Hypothalamus (tissue), 51 donors: ENCODE results near the gene M1AP.
A peak's percentile ranks its signal among the peaks of the same experiment; 100 is the strongest.
"Not testable (repeated sequence)": the region's sequence is repeated elsewhere in the genome, so short reads cannot be mapped to it uniquely, and the experiment has no call there.

ENCODE experiments used
- DNase-seq, 51 donors: peaks; one replicate each; lab custom pipeline; 2025; lab: John Stamatoyannopoulos, UW

M1AP gene

GRCh38 chr2:74569686-74570085 is 78.4 kb downstream of the M1AP start:
- no peak for DNase-seq

GRCh38 chr2:74567881-74568280 is 80.2 kb downstream of the M1AP start:
- DNase-seq: no peak

- no peak for DNase-seq
Measured at GRCh38 chr2:74566754-74567085, 81.4 kb downstream of the M1AP start.

- DNase-seq: no peak
Measured at GRCh38 chr2:74566076-74566753, 81.9 kb downstream of the M1AP start.

- no peak for DNase-seq
Measured at GRCh38 chr2:74564222-74564621, 83.9 kb downstream of the M1AP start.

- no peak for DNase-seq
Measured at GRCh38 chr2:74562126-74562775, 85.9 kb downstream of the M1AP start.

GRCh38 chr2:74561022-74561421 is 87.1 kb downstream of the M1AP start:
- not testable (repeated sequence) for DNase-seq

GRCh38 chr2:74560591-74560990 is 87.5 kb downstream of the M1AP start:
- no peak for DNase-seq

GRCh38 chr2:74559912-74560311 is 88.2 kb downstream of the M1AP start:
- no peak for DNase-seq

GRCh38 chr2:74558284-74559230 is 89.6 kb downstream of the M1AP start:
- no peak for DNase-seq

GRCh38 chr2:74556831-74557370 is 91.2 kb downstream of the M1AP start:
- DNase-seq: no peak

GRCh38 chr2:74556159-74556558 is 92.0 kb downstream of the M1AP start:
- DNase-seq: no peak

- DNase-seq: peak in 3 of 51 donors; percentile 11 to 20 (median 16)
Measured at GRCh38 chr2:74555610-74556103, 92.5 kb downstream of the M1AP start.

GRCh38 chr2:74554820-74555531 is 93.2 kb downstream of the M1AP start:
- peak in 2 of 51 donors; percentile 26 to 47 for DNase-seq

GRCh38 chr2:74553892-74554819 is 94.0 kb downstream of the M1AP start, which contains the start of the genes DOK1 and LOXL3:
Gene DOK1 (plus strand): TSS chr2:74554720. CDS start chr2:74554755, 35 bp downstream.
Gene LOXL3 (minus strand): TSS chr2:74553942. CDS start chr2:74552634, 1,308 bp downstream.
- DNase-seq: peak in 47 of 51 donors; percentile 10 to 81 (median 65)

GRCh38 chr2:74552914-74553811 is 95.0 kb downstream of the M1AP start:
- DNase-seq: peak in 15 of 51 donors; percentile 12 to 55 (median 30)
